LNCaP clone FGC (cell line): ENCODE results near the gene CANT1.

Experiments used
- DNase-seq: peaks from one replicate; pipeline ENCODE4 v3.0.0-alpha.2; 2011; ENCODE audit warnings: low read depth
- H3K4me3 ChIP-seq: 2 replicates; pipeline ENCODE4 v1.5.1; 2011; ENCODE audit warnings: mild to moderate bottlenecking, low read depth, low read length, control low read depth
- CTCF ChIP-seq: IDR thresholded peaks from 2 replicates; pipeline ENCODE4 v1.5.1; 2012; ENCODE audit warnings: mild to moderate bottlenecking; ENCODE audit not compliant: control insufficient read depth, insufficient read depth; ENCODE audit errors: extremely low read depth

The CANT1 gene

DNA sequence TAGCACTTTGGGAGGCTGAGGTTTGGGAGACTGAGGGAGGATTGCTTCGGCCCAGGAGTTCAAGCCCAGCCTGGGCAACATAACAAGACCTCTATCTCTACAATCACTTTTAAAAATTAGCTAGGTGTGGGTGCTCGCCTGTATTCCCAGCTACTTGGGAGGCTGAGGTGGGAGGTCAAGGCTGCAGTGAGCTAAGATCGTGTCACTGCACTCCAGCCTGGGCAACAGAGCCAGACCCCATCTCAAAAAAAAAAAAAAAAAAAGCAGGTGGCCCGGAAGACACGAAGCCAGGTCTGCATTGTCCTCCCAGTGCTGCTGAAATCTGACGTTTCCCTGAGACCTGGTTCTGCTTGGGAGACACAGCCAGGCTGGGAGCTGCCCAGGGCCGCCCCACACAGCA is 65.5 kb downstream of the CANT1 start:
- H3K4me3 ChIP-seq: no peak overlapping the region
- DNase-seq: no peak
- no peak for TF ChIP-seq CTCF
